ENCODE measurements around the gene SRGAP1.

The SRGAP1 gene

DNA sequence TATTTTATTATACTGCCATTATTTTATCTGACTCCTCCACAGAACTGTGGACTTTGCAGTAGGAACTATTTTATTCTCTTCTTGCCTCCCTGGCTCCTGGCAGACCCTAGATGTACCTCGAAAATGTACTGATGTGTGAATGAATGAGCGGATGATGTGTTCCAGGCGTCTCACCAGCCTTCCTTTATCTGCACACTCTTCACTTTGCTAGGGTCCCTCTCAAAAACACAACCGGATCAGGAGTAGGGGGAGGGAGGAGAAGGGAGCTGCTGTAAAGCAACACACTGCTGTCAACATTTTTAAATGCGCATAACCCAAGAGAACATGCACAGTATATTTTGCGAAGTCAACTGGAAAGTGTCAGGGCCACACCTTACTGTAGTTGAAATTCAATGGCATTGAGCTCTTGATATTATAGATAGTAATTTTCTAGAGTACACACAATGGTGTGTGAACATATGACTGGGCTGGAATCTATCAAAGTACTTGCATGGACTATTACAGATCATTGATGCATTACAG is 36.3 kb downstream of the SRGAP1 start:
- no peak overlapping the region for H3K4me3 ChIP-seq (ENCODE audit: low read depth, low read length)
- no peak for TF ChIP-seq CTCF (IDR thresholded peaks at IDR 0.05; ENCODE audit: insufficient read depth, low read depth, low read length, missing control alignments)
- no peak for DNase-seq (ENCODE audit: low read depth)

DNA sequence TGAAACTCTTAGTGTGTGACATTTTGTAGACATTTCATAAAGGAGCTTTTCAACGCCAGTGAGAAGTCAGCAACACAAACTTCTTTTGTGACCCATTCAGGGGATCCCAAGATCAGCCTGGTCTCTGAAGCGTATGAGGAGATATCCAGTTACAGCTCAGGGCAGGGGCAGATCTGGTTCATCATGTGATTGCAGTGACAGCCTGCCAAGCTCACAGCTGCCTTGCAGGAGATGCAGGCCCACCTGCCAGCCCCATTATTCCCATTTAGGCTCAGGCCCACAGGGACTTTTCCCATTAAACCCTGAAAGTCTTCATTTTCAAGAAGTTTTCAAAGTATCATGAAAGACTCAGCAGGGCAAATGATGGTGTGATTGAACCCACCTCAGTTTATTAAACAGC is 38.3 kb downstream of the SRGAP1 start:
- H3K4me3 ChIP-seq (ENCODE audit: low read depth, low read length): no peak overlapping the region
- DNase-seq (ENCODE audit: low read depth): no peak
- no peak for TF ChIP-seq CTCF (IDR thresholded peaks at IDR 0.05; ENCODE audit: insufficient read depth, low read depth, low read length, missing control alignments)

DNA sequence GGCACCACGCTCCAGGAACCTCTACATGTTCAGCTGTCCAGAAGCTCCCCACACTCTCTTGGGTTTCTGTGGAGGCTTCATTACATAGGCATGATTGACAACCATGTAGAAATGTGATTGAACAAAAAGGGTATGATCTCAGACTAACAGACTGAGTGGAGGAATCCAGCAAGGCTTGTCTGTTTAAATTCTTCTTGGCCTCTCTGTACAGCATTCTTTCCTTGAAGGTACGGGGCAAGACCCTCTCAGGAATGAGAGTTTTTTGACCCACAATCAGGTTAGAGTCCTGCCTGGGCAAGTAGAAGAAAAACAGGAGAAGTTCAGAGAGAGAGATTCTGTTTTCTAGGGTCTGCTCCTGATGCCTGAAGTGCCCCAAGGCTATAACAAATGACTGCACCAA is 40.9 kb downstream of the SRGAP1 start:
- H3K4me3 ChIP-seq (ENCODE audit: low read depth, low read length): no peak overlapping the region
- no peak for DNase-seq (ENCODE audit: low read depth)
- no peak for TF ChIP-seq CTCF (IDR thresholded peaks at IDR 0.05; ENCODE audit: insufficient read depth, low read depth, low read length, missing control alignments)

DNA sequence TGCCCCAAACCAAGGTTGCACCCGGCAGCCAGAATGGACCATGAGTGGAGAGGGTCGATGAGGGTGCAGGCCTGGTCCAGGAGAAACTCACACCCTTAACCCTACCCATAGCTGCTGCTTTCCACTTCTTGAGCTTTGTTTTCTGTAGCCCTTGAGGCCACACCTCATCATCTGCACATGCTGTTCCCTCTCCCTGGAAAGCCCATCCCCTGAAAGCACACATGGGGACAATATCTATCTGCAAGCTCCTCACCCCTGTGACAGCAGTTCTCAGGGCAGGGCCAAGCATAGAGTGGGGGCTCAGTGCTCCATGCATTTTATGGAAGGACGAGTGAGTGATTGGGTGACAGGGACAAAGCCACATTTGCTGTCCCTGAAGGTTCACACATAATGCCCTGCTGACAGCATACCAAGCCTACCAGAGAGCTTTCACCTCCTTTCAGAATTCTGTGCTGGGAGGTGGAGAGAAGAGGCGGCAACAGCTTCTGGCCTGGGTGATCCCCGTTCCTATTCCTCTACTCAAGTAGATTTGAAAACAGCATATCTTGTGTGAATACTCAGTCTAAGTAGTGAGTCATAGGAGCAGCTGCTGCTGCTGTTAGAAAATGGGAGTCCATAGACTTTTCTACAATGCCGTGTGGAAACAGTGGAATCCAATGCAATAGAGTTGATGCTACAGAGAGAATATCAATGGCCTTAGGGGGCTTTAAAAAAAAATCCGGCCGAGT is 44.6 kb downstream of the SRGAP1 start:
- H3K4me3 ChIP-seq (ENCODE audit: low read depth, low read length): no peak overlapping the region
- DNase-seq (ENCODE audit: low read depth): no peak
- no peak for TF ChIP-seq CTCF (IDR thresholded peaks at IDR 0.05; ENCODE audit: insufficient read depth, low read depth, low read length, missing control alignments)

- DNase-seq (ENCODE audit: low read depth): no peak
- H3K4me3 ChIP-seq (ENCODE audit: low read depth, low read length): no peak overlapping the region
Measured at GRCh38 chr12:63889721-63890509, 45.4 kb downstream of the SRGAP1 start.

DNA sequence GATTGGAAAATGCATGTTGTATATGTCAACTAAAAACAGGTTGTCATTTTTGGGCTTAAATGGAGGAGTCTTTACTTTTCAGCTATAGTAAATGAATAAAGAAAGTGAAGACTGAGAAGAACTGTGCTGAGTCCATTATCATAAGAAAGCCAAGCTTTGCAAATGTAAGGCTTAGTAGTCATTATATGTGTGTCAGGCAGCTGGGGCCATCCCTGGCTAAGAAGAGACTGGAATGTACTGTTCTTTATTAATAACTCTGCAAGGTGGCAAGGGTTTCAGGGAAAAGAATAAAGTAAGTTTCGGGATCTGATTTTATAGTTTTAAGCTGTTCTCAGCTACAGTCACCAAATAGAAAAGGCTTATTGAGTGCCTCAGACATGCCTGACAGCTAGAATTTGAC is 48.7 kb downstream of the SRGAP1 start:
- H3K4me3 ChIP-seq (ENCODE audit: low read depth, low read length): no peak overlapping the region
- no peak for DNase-seq (ENCODE audit: low read depth)

More at GRCh38 chr12:63889721-63890509, 45.4 kb downstream of the SRGAP1 start:
- no peak for TF ChIP-seq CTCF (IDR thresholded peaks at IDR 0.05; ENCODE audit: insufficient read depth, low read depth, low read length, missing control alignments)

More for the DNA sequence above, 48.7 kb downstream of the SRGAP1 start:
- TF ChIP-seq CTCF (IDR thresholded peaks at IDR 0.05; ENCODE audit: insufficient read depth, low read depth, low read length, missing control alignments): no peak
